ENCODE measurements around the gene PI4K2A. TPM values are rescaled to one million over a fixed set of nuclear protein-coding genes. Genes with fewer than 3 reads are reported as not detected.

The PI4K2A gene
- total RNA-seq, result 10 to 100 TPM; 11.2 to 12.1 TPM
- long read RNA-seq, partial matches to known transcripts, result 5 of 8 reads
- long read RNA-seq, other reads (novel, unspliced or antisense), result 3 of 8 reads

DNA sequence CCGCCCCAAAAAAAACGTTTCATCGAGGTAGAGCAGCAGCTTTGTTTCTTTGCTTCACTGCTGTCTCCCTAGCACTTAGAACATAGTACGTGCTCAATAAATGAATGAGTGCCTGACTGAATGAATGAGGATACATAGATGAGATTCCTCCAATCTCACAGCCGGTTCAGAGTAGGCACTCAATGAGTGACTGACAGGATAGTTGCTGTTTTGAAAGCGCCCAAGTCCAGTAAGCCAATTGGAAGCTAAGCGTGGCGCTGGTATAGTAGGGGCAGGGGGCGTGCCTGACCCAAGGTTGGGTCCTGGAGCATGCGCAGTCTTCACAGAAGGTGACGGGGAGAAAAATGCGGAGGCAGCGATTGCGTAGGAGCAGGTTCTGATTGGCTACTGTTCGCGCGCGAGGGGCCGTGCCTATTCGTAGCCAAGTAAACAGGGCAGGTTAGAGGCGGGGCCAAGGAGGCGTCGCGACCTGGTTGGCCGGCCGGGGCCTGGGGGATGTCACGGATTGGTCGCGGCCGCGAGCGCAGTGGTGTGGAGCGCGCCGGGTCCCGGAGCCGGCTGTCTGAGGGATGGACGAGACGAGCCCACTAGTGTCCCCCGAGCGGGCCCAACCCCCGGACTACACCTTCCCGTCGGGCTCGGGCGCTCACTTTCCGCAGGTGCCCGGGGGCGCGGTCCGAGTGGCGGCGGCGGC is at the start of gene PI4K2A:
TSS of gene PI4K2A (plus strand) at position 498 of the 694 bp plus-strand sequence. CDS start at position 570, 72 bp downstream.
- intact Hi-C loops (cut with DNase I), result no loop called here
- DNase-seq (peak; percentile 100), ATAC-seq (peak; percentile 99)

DNA sequence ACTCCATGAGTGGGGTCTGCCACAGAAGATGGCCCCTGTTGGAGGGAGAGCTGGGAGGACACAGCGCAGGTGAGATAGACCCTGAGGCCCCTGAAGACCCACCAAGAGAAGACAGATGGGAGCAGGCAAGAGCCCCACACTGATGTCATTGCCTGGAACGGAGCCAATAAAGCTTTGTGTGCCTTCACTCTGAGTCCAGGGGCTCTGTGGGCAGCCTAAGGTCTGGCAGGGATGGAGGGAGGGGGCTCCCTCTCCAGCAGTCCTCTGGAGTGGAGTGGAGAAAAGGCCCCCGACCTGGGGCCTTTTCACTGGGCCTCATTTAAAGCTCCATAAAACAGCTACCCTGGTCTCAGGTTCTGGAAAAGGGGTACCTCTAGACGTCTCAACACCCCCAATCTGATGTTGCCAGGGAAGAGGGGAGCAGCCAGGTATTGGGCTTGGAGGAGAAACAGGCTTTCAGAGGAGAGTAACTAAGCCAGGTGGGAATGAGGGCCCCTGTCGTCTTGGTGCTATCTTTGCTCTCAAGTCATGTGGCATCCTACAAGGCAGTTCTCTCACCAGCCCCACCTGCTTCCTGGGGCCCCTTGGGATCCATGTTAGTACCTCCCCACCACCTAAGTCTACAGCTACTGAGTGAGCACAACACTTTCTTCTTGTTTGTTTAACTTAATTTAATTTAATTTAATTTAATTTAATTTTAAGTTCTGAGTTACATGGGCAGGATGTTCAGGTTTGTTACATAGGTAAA is 49.5 kb upstream of the PI4K2A start:
- DNase-seq (no peak), ATAC-seq (peak in 1 of 2 donors; percentile 19)
- intact Hi-C loops (cut with DNase I), result no loop called here

- ATAC-seq (no peak), DNase-seq (no peak)
- intact Hi-C loops (cut with DNase I), result no loop called here
These were observed 47.0 kb upstream of the PI4K2A start for GRCh38 chr10:97593421-97593820.

DNA sequence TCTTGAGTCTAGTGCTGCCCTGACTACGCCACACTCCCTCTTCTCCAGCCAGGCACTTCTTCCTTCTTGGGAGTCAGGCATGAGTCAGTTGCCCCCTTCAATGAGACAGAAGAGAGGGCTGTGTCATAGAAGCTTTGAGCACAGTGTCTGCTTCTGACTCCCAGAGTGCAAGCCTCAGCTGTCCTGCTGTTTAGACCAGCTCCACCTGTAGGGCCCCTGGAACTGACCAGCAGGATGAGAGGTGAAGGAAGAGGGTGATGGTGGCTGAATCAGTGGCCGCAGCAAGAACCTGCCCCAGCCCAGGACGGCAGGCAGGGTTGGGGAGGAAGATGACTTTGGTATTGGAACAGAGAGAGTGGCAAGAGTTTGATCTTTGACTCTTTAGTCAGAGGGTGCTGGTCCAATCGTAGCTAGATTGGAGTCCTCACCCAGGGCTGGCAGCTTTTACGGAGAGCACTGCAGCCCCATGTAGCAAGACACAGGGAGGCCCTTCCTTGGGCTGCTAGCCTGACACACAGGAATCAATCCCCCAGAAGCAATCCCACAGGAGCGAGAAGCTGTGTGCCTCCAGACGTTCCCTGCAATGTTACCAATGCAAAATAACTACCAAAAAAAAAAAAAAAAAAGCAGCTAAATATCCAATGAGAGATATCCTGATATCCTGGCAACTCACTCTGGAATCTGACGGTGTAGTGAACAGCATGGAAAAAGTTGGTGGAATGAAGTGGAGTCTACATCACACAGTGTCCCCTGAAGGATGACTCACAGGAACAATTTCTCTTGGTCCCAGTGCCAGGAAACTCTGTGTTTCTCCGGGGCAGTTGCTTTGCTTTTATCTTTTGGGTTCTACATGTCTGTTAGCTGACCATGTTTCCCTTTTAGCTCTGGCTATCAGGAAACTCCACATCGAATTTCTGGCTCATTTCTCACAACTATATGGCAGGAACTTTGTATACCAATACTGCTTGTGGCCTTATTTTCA is 44.1 kb upstream of the PI4K2A start:
- DNase-seq (peak; percentile 68), ATAC-seq (peak; percentile 90 to 95)
- intact Hi-C loops (cut with DNase I), result no loop called here

- no peak for DNase-seq
- ATAC-seq, result no peak
- intact Hi-C loops (cut with DNase I), result no loop called here
These were observed 42.7 kb upstream of the PI4K2A start for GRCh38 chr10:97597778-97598177.

DNA sequence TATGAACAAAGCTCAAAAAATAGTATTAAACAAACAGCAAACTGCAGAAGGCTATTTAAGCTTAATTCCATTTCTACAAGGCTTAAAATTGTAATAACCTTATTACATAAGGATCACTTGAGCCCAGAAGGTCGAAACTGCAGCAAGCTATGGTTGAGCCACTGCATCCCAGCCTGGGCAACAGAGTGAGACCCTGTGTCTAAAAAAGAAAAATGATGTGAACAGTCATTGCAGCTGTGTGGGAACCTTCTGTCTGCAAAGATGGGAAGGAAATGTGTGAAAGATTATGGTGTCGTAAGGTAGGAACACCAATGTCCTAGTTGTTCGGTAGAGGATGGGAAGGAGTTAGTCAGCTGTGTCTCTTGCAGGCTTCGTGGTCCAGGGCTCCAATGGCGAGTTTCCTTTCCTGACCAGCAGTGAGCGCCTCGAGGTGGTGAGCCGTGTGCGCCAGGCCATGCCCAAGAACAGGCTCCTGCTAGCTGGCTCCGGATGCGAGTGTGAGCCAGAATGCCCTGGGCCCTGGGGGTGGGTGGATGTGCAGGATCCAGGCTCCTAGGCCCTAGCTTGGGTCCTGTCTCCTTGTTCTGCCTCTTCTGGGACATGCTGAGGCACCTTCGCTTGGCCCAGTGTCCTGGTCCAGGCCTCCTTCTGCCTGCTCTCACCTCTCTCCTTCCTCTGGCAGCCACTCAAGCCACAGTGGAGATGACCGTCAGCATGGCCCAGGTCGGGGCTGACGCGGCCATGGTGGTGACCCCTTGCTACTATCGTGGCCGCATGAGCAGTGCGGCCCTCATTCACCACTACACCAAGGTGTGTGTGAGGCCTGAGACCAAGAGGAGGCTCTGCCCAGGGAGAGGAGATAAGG is 41.8 kb upstream of the PI4K2A start:
- no peak for DNase-seq
- intact Hi-C loops (cut with DNase I), result no loop called here
- ATAC-seq, result no peak

- ATAC-seq (no peak), DNase-seq (no peak)
- intact Hi-C loops (cut with DNase I), result no loop called here
These were observed 41.2 kb upstream of the PI4K2A start for GRCh38 chr10:97599272-97599619.

DNA sequence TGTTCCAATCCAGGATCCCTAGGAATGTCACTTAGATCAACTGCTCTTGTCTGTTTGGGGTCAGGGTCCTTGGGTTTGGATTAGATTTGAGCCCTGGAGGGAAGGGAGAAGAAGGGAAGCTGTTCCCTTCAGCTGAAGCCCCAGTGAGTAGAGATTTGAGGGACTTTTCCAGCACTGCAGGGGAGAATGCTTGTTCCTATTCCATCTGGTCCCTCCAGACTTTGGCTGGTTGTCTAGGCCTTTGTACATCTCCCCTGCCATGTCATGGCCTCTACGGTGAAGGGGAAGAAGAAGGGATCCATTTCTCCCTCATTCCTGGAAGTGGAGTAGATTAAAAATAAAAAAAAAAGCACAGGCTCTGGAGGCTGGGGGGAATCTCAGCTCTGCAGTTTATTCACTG is 39.9 kb upstream of the PI4K2A start:
- DNase-seq, result no peak
- intact Hi-C loops (cut with DNase I), result no loop called here

GRCh38 chr10:97601268-97602215 is 38.9 kb upstream of the PI4K2A start:
- intact Hi-C loops (cut with DNase I), result no loop called here
- ATAC-seq (peak; percentile 41 to 66), DNase-seq (peak; percentile 26)

More for the DNA sequence above, 39.9 kb upstream of the PI4K2A start:
- no peak for ATAC-seq

DNA sequence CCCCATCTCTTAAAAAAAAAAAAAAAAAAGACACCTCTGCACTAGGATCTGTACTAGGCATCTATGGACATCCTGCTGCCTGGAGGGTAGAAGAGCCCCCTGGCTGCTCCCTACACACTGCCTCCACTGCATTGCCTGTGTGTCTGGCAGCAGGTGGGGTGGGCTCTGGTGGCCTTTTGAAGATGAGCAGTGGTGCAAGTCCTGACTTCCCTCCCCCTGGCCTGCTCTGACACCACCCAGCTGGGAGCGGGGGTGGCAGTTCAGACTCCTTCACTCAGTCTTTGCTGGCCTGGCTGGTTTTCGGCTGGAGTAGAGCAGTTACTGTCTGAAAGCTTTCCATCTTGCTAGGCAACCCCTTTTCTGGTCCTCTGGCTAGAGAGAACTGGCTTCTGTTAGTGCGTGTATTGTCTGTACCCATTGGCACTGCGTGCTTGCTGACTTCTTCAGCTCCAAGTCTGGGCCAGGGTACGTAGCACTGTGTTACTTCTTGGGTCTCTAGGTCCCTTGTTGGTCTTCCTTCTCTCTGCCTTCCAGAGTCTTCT is 33.3 kb upstream of the PI4K2A start:
- no peak for DNase-seq
- intact Hi-C loops (cut with DNase I), result no loop called here
- ATAC-seq, result no peak

DNA sequence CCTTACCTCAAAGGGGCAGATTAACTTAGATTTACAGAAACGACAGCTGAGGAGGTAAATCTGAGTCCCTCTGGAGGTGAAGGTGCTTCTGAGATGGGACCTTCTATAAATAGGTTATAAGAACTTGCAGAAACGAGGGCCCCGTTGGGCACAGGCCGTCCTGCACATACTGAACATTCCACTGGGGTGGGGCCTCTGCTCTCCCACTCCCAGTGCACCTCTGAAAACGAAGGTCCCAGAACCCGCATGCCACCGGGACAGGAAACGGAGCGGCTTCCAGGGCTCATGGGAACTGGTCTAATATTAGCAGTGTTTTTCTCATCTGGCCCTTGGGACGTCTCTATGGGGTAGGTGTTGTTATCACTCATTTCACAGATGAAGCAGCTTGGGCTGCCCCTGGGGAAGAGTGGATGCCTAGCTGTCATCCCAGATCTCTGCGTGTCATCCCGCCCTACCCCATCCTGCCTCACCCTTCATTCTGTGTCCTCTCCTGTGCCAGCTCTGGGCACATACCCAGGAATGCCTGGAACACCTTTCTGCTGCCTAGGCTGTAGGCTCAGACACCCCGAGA is 31.4 kb upstream of the PI4K2A start:
- intact Hi-C loops (cut with DNase I), result no loop called here
- ATAC-seq (peak; percentile 88 to 92), DNase-seq (peak; percentile 71)

DNA sequence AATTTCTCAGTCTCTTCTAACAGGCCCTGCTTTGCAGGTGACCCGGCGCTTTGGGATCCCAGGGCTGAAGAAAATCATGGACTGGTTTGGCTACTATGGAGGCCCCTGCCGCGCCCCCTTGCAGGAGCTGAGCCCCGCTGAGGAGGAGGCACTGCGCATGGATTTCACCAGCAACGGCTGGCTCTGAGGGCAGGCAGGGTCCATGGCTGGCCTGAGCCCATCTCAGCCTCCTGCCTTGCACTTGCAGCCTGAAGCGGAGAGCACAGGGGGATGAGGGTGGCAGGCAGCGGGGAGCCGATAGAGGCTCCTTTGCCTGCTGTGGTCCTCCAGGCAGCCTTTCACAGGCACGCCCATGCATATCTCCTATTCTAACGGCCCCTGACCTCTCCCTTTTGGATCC is 29.0 kb upstream of the PI4K2A start:
- no peak for DNase-seq
- no peak for ATAC-seq
- intact Hi-C loops (cut with DNase I), result loop anchor here (2.0 to 10.0 kb wide), 4 partner anchors 39 to 157 kb away; partner anchors contain the start of gene ANKRD2 (in 2 of the 2)

- intact Hi-C loops (cut with DNase I), result loop anchor here (5.0 to 10.0 kb wide), 3 partner anchors 40 to 158 kb away; partner anchors contain the start of gene ANKRD2 (in 1 of the 2)
- ATAC-seq (peak; percentile 60 to 73), DNase-seq (no peak)
These were observed 28.1 kb upstream of the PI4K2A start for GRCh38 chr10:97612386-97612785.

DNA sequence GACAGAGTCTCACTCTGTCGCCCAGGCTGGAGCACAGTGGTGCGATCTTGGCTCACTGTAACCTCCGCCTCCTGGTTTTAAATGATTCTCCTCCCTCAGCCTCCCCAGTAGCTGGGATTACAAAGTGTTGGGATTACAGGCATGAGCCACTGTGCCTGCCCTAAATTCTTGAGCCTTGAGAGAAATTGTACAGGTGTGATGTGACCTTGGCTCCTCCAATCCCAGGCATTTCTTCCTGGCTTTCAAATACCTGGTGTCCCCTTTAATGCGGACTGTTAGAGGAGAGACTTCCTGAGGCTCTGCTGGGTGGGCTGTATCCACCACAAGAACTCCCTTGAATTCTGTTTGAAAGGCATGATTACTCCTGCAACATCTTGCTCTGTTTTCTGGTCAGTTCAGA is 22.2 kb upstream of the PI4K2A start:
- ATAC-seq (no peak), DNase-seq (no peak)
- intact Hi-C loops (cut with DNase I), result loop anchor here (10.0 kb wide), 2 partner anchors 153 to 163 kb away; no protein-coding TSS in a partner anchor

DNA sequence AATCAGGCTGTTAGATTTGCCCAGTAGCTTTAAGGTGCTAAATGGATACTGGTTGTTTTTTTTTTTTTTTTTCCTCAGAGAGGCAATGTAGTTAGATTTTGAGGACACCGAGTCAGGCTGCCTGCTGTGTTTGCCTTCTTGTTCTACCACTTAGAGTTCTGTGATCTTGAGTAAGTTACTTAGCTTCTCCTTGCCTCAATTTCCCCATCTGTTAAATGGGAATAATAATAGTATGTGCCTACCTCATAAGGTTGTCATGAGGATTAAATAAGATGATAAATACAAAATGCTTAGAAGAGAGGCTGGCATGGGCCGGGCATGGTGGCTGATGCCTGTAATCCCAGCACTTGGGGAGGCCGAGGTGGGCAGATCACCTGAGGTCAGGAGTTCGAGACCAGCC is 21.7 kb upstream of the PI4K2A start:
- intact Hi-C loops (cut with DNase I), result loop anchor here (10.0 kb wide), 2 partner anchors 154 to 164 kb away; no protein-coding TSS in a partner anchor
- no peak for DNase-seq
- ATAC-seq, result no peak

DNA sequence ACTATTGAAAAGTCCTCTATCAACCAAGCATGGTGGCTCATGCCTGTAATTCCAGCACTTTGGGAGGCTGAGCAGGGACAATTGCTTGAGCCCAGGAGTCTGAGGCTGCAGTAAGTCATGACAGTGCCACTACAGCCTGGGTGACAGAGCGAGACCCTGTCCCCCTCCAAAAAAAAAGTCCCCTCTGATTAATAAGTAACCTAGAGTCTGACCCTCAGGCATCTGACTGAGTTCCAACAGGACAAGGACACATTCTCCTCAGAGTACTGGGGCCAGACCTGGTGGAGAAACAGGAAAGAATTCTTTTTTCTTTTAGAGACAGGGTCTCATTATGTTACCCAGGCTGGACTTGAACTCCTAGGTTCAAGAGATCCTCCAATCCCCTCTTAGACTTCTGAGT is 17.2 kb upstream of the PI4K2A start:
- DNase-seq, result no peak
- intact Hi-C loops (cut with DNase I), result no loop called here
- no peak for ATAC-seq

GRCh38 chr10:97627731-97628130 is 12.7 kb upstream of the PI4K2A start:
- no peak for DNase-seq
- no peak for ATAC-seq
- intact Hi-C loops (cut with DNase I), result no loop called here
